MM.1S (cell line): ENCODE data around the gene LSAMP.

Experiments used
- DNase-seq: peaks from one replicate; pipeline ENCODE4 v3.0.0-alpha.2; 2015
- H2AFZ ChIP-seq: fragments of 300-600 bp; sonication (generic); 2 replicates; pipeline ENCODE4 v1.6.0; 2016; ENCODE audit warnings: antibody characterized with exemption, low read length
- H3F3A ChIP-seq: fragments of 300-600 bp; sonication (generic); 2 replicates; pipeline ENCODE4 v1.6.1; 2016; ENCODE audit warnings: mild to moderate bottlenecking, antibody characterized with exemption, low read length, moderate library complexity, mixed read lengths; ENCODE audit not compliant: insufficient read depth
- H3K27ac ChIP-seq: fragments of 300-600 bp; sonication (generic); 2 replicates; pipeline ENCODE4 v1.5.1; 2016; ENCODE audit warnings: mild to moderate bottlenecking, low read length
- H3K27me3 ChIP-seq: fragments of 300-600 bp; sonication (generic); replicated peaks from 2 replicates; pipeline ENCODE4 v1.6.0; 2016; ENCODE audit warnings: low read length; ENCODE audit not compliant: insufficient read depth
- H3K36me3 ChIP-seq: fragments of 300-600 bp; sonication (generic); replicated peaks from 2 replicates; pipeline ENCODE4 v1.6.1; 2016; ENCODE audit warnings: mild to moderate bottlenecking, low read length, mixed read lengths; ENCODE audit not compliant: insufficient read depth
- H3K4me1 ChIP-seq: fragments of 300-600 bp; sonication (generic); 2 replicates; pipeline ENCODE4 v1.6.1; 2016; ENCODE audit warnings: low read length, mixed read lengths
- H3K4me2 ChIP-seq: fragments of 300-600 bp; sonication (generic); 2 replicates; pipeline ENCODE4 v1.6.0; 2016; ENCODE audit warnings: low read depth, low read length
- H3K4me3 ChIP-seq: fragments of 300-600 bp; sonication (generic); 2 replicates; pipeline ENCODE4 v1.5.1; 2016; ENCODE audit warnings: low read length, mixed read lengths
- H3K79me2 ChIP-seq: fragments of 300-600 bp; sonication (generic); 2 replicates; pipeline ENCODE4 v1.6.1; 2016; ENCODE audit warnings: mixed run types, low read length, mixed read lengths
- H3K9ac ChIP-seq: fragments of 300-600 bp; sonication (generic); 2 replicates; pipeline ENCODE4 v1.6.1; 2016; ENCODE audit warnings: low read length, mixed read lengths
- H3K9me2 ChIP-seq: fragments of 300-600 bp; sonication (generic); replicated peaks from 2 replicates; pipeline ENCODE4 v1.6.1; 2016; ENCODE audit warnings: mild to moderate bottlenecking, low read length, mixed read lengths; ENCODE audit not compliant: insufficient read depth
- H3K9me3 ChIP-seq: fragments of 300-600 bp; sonication (generic); replicated peaks from 2 replicates; pipeline ENCODE4 v1.6.1; 2016; ENCODE audit warnings: mild to moderate bottlenecking, low read length, mixed read lengths; ENCODE audit not compliant: insufficient read depth
- H4K20me1 ChIP-seq: fragments of 300-600 bp; sonication (generic); 2 replicates; pipeline ENCODE4 v1.6.1; 2016; ENCODE audit warnings: mild to moderate bottlenecking, low read length, moderate library complexity, mixed read lengths; ENCODE audit not compliant: insufficient read depth
- EZH2 ChIP-seq: fragments of 300-600 bp; sonication (generic); optimal IDR thresholded peaks from 2 replicates; pipeline ENCODE3; 2017; ENCODE audit warnings: low read depth, mild to moderate bottlenecking, antibody characterized with exemption, low read length, mixed read lengths
- EZH2phosphoT487 ChIP-seq: fragments of 300-600 bp; sonication (generic); IDR thresholded peaks from 2 replicates; pipeline ENCODE4 v1.6.1; 2018; ENCODE audit warnings: antibody characterized with exemption, low read length
- TF ChIP-seq, protein P1 (sequence below): fragments of 300-600 bp; sonication (generic); IDR thresholded peaks from 2 replicates; pipeline ENCODE4 v1.5.1; 2016; ENCODE audit warnings: antibody characterized with exemption, low read length, mixed read lengths

LSAMP gene

DNA sequence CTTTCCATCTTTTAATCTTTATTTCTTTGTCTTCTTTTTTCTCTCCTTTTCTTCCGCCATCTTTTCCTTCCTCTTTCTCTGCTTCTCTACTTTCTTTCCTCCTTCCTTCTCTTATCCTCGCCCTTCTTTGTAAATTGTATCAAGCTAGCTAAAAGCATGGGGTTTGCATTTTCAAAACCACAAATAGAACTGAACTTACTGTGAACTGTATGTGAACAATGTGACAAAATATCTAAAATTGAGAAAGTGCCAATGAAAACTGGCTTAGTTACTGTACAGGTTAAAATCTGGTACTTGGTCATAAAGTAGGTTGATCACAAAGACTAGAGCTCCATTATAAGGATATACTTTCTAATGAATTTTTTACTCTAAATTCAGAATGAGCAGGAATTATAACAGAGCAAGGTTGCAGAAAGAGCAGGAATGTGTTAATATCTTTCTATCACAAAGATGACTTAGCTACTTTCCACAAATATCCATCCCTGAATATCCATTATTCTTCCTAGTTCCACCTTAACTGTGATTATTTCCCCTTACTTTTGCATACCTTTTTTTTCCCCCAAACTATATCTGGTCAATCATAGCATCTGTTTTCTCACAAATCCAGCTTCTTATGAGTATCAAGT is 122.4 kb downstream of the LSAMP start:
- H3K9ac ChIP-seq, result no peak overlapping the region
- no peaks in the 10 kb centered on the region for H4K20me1 ChIP-seq
- H3K79me2 ChIP-seq, result no peaks in the 10 kb centered on the region
- H3K27me3 ChIP-seq, result no peaks in the 10 kb centered on the region
- no peak overlapping the region for H3K27ac ChIP-seq
- H3K4me2 ChIP-seq, result no peak overlapping the region
- H3K4me1 ChIP-seq, result no peaks in the 10 kb centered on the region
- H3F3A ChIP-seq, result no peaks in the 10 kb centered on the region
- TF ChIP-seq EZH2phosphoT487 (no peak), EZH2 (no peak)
- TF ChIP-seq, protein P1, sequence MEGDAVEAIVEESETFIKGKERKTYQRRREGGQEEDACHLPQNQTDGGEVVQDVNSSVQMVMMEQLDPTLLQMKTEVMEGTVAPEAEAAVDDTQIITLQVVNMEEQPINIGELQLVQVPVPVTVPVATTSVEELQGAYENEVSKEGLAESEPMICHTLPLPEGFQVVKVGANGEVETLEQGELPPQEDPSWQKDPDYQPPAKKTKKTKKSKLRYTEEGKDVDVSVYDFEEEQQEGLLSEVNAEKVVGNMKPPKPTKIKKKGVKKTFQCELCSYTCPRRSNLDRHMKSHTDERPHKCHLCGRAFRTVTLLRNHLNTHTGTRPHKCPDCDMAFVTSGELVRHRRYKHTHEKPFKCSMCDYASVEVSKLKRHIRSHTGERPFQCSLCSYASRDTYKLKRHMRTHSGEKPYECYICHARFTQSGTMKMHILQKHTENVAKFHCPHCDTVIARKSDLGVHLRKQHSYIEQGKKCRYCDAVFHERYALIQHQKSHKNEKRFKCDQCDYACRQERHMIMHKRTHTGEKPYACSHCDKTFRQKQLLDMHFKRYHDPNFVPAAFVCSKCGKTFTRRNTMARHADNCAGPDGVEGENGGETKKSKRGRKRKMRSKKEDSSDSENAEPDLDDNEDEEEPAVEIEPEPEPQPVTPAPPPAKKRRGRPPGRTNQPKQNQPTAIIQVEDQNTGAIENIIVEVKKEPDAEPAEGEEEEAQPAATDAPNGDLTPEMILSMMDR, result no peak
- DNase-seq, result no peak
- H3K9me2 ChIP-seq, result no peaks in the 10 kb centered on the region
- no peak overlapping the region for H2AFZ ChIP-seq
- H3K36me3 ChIP-seq, result no peaks in the 10 kb centered on the region
- H3K9me3 ChIP-seq, result no peaks in the 10 kb centered on the region
- H3K4me3 ChIP-seq, result no peak overlapping the region

DNA sequence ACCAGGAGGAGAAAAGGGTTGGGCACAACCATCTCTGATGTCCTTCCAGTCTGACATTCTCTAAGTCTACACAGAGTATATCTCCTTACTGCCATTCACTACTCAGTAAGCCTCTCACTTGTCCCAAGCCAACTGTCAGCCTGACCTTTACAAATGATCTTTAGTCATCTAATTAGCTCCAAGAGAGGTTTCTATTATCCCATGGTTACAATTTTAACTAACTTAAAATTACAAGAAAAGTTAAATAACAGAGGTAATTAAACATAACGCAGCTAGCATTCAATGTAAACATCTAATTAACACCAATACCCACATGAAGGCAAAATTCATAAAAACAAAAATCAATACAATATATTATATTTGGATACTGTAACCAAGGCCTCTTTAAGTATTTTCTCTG is 126.9 kb downstream of the LSAMP start:
- Histone ChIP-seq H3K4me2 (no peak overlapping the region), H3K9me3 (no peaks in the 10 kb centered on the region), H2AFZ (no peak overlapping the region), H3K4me1 (no peaks in the 10 kb centered on the region), H3F3A (no peaks in the 10 kb centered on the region), H3K36me3 (no peaks in the 10 kb centered on the region), H3K9me2 (no peaks in the 10 kb centered on the region), H3K27me3 (no peaks in the 10 kb centered on the region), H3K4me3 (no peak overlapping the region), H4K20me1 (no peaks in the 10 kb centered on the region), H3K79me2 (no peaks in the 10 kb centered on the region), H3K9ac (no peak overlapping the region), H3K27ac (no peak overlapping the region)
- DNase-seq, result no peak
- TF ChIP-seq, protein P1, result no peak
- TF ChIP-seq EZH2phosphoT487 (no peak), EZH2 (no peak)

DNA sequence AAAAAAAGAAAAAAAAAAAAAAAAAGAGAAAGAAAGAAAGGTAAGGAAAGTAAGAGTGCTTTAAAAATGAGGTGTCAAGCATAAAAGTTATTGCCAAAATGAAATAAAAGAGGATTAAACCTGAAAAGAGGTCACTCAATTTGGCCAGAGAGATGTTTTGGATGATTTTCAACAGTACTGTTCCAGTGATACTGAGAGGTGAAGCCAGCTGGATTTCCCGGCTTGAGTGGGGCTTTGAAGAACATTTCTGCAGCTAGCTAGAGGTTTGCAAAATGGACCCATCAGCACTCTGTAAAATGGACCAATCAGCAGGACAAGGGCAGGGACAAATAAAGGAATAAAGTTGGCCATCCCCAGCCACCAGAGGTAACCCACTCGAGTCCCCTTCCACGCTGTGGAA is 128.5 kb downstream of the LSAMP start:
- no peak for DNase-seq
- TF ChIP-seq EZH2 (no peak), EZH2phosphoT487 (no peak)
- TF ChIP-seq, protein P1, result no peak
- no peak overlapping the region for H3K4me2 ChIP-seq
- no peaks in the 10 kb centered on the region for H3K27me3 ChIP-seq
- no peaks in the 10 kb centered on the region for H3K79me2 ChIP-seq
- no peaks in the 10 kb centered on the region for H4K20me1 ChIP-seq
- no peak overlapping the region for H3K9ac ChIP-seq
- H3K36me3 ChIP-seq, result no peaks in the 10 kb centered on the region
- H2AFZ ChIP-seq, result no peak overlapping the region
- H3K9me2 ChIP-seq, result no peaks in the 10 kb centered on the region
- H3K27ac ChIP-seq, result no peak overlapping the region
- no peaks in the 10 kb centered on the region for H3K4me1 ChIP-seq
- no peak overlapping the region for H3K4me3 ChIP-seq
- no peaks in the 10 kb centered on the region for H3K9me3 ChIP-seq
- no peaks in the 10 kb centered on the region for H3F3A ChIP-seq
